ENCODE data around the gene HEXIM1. TPM values are rescaled to one million over a fixed set of nuclear protein-coding genes. Genes with fewer than 3 reads are reported as not detected.

Gene HEXIM1
- total RNA-seq, 4 donors from 2014 or later: 26.3 to 79.6 (median 36.9) TPM

- no peak overlapping the region for H3K27ac ChIP-seq
- in situ Hi-C loops (cut with MboI; ENCODE audit: low sequenced_read_pairs in 4 of 4) (no loop called here), intact Hi-C loops (cut with DNase I; ENCODE audit: low total_unique reads) (loop anchor here (2.0 kb wide), 1 partner anchor 17 kb away; no protein-coding TSS in a partner anchor)
- no peaks in the 10 kb centered on the region for H3K27me3 ChIP-seq
- no peaks in the 10 kb centered on the region for H3K9me3 ChIP-seq
- H3K4me3 ChIP-seq: no peak overlapping the region
- no peak for TF ChIP-seq CTCF (IDR thresholded peaks at IDR 0.05 in 4 of 5, conservative IDR thresholded peaks at IDR 0.05 in 1 of 5)
- no peak for TF ChIP-seq POLR2A (IDR thresholded peaks at IDR 0.05)
- ATAC-seq (no peak), DNase-seq (no peak)
- H3K36me3 ChIP-seq: no peaks in the 10 kb centered on the region
- H3K4me1 ChIP-seq: peaks cover 20 to 24% of the 10 kb centered on the region in 2 donors
These were observed 29.3 kb downstream of the HEXIM1 start for GRCh38 chr17:45177563-45177962.

DNA sequence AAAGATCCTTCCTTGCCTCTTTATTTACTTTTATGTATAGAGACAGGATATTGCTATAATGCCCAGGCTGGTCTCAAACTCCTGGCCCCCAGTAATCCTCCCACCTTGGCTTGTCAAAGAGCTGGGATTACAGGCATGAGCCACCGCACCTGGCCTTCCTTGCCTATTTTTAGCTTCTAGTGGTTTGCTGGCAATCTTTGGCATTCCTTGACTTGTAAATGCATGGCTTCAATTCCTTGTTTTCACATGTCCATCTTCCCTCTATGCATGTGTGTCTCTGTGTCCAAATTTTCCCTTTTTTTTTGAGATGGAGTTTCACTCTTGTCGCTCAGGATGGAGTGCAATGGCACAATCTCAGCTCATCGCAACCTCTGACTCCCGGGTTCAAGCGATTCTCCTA is 35.9 kb downstream of the HEXIM1 start:
- H3K9me3 ChIP-seq: no peaks in the 10 kb centered on the region
- TF ChIP-seq POLR2A (IDR thresholded peaks at IDR 0.05): no peak
- peaks cover 0 to 5% of the 10 kb centered on the region in 2 donors for H3K4me1 ChIP-seq
- H3K36me3 ChIP-seq: no peaks in the 10 kb centered on the region
- intact Hi-C loops (cut with DNase I; ENCODE audit: low total_unique reads) (no loop called here), in situ Hi-C loops (cut with MboI; ENCODE audit: low sequenced_read_pairs in 4 of 4) (no loop called here)
- ATAC-seq: no peak
- no peak overlapping the region for H3K27ac ChIP-seq
- H3K27me3 ChIP-seq: no peaks in the 10 kb centered on the region
- DNase-seq: no peak
- no peak overlapping the region for H3K4me3 ChIP-seq

DNA sequence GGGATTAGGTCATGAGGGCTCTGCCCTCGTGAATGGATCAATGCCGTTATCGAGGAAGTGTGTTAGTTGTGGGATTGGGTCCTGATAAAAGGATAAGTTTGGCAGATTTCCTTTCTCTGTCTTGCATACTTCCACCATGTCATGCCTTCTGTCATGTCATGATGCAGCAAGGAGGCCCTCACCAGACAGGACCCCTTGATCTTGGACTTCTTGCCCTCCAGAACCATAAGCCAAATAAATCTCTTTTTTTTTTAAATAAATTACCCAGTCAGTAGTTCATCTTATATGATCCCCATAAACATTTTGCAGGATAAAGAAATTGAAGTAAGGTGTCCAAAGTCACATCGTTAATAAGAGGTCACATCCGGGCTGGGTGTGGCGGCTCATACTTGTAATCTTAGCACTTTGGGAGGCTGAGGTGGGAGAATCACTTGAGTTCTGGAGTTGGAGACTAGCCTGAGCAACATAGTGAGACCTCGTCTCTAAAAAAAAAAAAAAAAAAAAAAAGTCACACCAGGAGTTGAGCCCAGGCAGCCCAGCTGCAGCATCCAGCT is 38.6 kb downstream of the HEXIM1 start:
- H3K36me3 ChIP-seq: no peaks in the 10 kb centered on the region
- intact Hi-C loops (cut with DNase I; ENCODE audit: low total_unique reads): no loop called here
- in situ Hi-C loops (cut with MboI; ENCODE audit: low sequenced_read_pairs in 4 of 4): no loop called here
- H3K9me3 ChIP-seq: no peaks in the 10 kb centered on the region
- no peak overlapping the region for H3K27ac ChIP-seq
- ATAC-seq (no peak), DNase-seq (no peak)
- H3K4me1 ChIP-seq: peaks cover 0 to 5% of the 10 kb centered on the region in 2 donors
- no peak for TF ChIP-seq POLR2A (IDR thresholded peaks at IDR 0.05)
- TF ChIP-seq CTCF (IDR thresholded peaks at IDR 0.05 in 4 of 5, conservative IDR thresholded peaks at IDR 0.05 in 1 of 5): no peak
- no peaks in the 10 kb centered on the region for H3K27me3 ChIP-seq
- H3K4me3 ChIP-seq: no peak overlapping the region

- in situ Hi-C loops (cut with MboI; ENCODE audit: low sequenced_read_pairs in 4 of 4): no loop called here
These were observed 40.7 kb downstream of the HEXIM1 start for GRCh38 chr17:45189009-45189408.

More at GRCh38 chr17:45189009-45189408, 40.7 kb downstream of the HEXIM1 start:
- DNase-seq (no peak), ATAC-seq (no peak)
- intact Hi-C loops (cut with DNase I; ENCODE audit: low total_unique reads): no loop called here
- H3K27me3 ChIP-seq: no peaks in the 10 kb centered on the region
- H3K4me1 ChIP-seq: peaks cover 0 to 3% of the 10 kb centered on the region in 2 donors
- H3K36me3 ChIP-seq: no peaks in the 10 kb centered on the region
- H3K9me3 ChIP-seq: no peaks in the 10 kb centered on the region
- H3K27ac ChIP-seq: no peak overlapping the region
- no peak for TF ChIP-seq POLR2A (IDR thresholded peaks at IDR 0.05)
- TF ChIP-seq CTCF (IDR thresholded peaks at IDR 0.05 in 4 of 5, conservative IDR thresholded peaks at IDR 0.05 in 1 of 5): no peak
- no peak overlapping the region for H3K4me3 ChIP-seq

All from gastrocnemius medialis (tissue), 4 donors.